ENCODE data around the gene ARRDC4. TPM values are rescaled to one million over a fixed set of nuclear protein-coding genes. Genes with fewer than 3 reads are reported as not detected.

The ARRDC4 gene
- total and polyA plus RNA-seq, 9 of the 15 experiments (the other 6 are each of a cell fraction or from before 2014, with no cell fraction given), result 4.3 to 16.1 (median 14.4) TPM

DNA sequence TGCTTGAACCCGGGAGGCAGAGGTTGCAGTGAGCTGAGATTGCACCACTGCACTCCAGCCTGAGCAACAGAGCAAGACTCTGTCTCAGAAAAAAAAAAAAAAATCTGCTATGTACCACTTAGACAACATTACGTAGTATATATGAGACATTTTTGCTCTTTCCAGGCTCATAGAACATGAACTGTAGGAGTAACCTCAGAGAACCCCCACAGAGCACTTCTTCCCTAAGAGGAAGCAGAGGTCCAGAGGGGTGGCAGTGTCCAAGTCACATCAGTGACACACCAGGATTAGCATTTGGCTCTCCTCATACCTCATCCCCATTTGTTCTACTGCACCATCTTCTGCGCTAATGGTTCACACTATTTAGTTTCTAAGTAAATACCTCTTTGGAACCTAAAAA lies 33.7 kb downstream of the ARRDC4 start:
- TF ChIP-seq DNMT1 (IDR thresholded peaks at IDR 0.05) (no peak), HDAC2 (IDR thresholded peaks at IDR 0.05) (no peak), PML (IDR thresholded peaks at IDR 0.05; ENCODE audit: low read length) (no peak), BDP1 (IDR thresholded peaks at IDR 0.05; ENCODE audit: insufficient read depth, insufficient read length) (no peak), CHD1 (IDR thresholded peaks at IDR 0.05; ENCODE audit: low read length) (no peak)
- TF ChIP-seq, protein P1, sequence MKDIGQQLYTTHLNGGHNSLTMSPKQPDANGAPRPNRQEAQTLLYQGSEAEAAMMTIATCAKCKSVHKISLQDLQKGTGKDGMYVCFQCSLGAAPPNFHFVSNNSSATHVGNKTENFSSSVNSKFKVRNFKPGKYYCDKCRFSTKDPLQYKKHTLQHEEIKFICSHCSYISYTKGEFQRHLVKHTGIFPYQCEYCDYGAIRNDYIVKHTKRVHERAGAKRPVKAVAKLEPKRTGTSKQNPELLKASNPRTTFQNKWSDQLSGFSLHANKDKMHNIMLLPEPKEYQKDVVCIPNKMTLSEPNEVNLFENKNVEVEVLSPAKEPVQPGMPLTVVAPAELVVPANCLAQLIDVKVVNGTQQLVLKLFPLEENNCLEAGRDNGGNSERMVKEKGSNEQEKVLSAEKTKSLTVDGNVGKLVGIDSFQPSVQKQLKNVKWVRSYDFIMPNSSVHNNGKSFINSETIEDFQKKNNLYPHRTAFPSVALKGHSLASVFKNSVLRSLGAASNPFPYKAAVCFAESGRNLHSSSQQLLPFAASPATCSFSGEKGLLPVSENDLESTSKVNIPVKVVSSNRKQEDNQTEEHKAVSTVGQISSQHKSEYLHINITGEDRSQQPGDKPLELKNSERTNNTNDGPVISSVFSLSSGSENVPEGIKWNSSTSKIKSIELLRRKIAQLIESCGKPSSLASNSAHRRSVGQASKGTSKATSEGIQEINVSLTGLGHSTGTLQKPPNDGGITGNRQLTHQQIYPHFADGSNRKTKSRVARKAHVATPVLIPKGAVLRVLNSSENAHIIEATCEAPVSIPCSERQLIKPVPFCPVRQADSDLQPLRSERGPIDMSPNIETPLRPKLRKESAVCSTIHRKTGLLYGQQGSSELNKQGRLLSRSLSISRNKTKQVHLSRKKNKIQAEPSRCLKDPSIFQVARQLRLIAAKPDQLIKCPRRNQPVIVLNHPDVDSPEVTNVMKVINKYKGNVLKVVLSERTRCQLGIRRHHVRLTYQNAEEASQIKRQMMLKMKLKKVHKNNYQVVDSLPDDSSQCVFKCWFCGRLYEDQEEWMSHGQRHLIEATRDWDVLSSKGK (CRISPR knock-in tag; IDR thresholded peaks at IDR 0.05), result no peak
- TF ChIP-seq, protein P2, sequence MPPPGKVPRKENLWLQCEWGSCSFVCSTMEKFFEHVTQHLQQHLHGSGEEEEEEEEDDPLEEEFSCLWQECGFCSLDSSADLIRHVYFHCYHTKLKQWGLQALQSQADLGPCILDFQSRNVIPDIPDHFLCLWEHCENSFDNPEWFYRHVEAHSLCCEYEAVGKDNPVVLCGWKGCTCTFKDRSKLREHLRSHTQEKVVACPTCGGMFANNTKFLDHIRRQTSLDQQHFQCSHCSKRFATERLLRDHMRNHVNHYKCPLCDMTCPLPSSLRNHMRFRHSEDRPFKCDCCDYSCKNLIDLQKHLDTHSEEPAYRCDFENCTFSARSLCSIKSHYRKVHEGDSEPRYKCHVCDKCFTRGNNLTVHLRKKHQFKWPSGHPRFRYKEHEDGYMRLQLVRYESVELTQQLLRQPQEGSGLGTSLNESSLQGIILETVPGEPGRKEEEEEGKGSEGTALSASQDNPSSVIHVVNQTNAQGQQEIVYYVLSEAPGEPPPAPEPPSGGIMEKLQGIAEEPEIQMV (tag; conservative IDR thresholded peaks at IDR 0.05; ENCODE audit: low read depth), result no peak
- TF ChIP-seq, protein P3, sequence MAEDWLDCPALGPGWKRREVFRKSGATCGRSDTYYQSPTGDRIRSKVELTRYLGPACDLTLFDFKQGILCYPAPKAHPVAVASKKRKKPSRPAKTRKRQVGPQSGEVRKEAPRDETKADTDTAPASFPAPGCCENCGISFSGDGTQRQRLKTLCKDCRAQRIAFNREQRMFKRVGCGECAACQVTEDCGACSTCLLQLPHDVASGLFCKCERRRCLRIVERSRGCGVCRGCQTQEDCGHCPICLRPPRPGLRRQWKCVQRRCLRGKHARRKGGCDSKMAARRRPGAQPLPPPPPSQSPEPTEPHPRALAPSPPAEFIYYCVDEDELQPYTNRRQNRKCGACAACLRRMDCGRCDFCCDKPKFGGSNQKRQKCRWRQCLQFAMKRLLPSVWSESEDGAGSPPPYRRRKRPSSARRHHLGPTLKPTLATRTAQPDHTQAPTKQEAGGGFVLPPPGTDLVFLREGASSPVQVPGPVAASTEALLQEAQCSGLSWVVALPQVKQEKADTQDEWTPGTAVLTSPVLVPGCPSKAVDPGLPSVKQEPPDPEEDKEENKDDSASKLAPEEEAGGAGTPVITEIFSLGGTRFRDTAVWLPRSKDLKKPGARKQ (CRISPR knock-in tag; IDR thresholded peaks at IDR 0.05), result no peak
- H3K4me2 ChIP-seq (ENCODE audit: insufficient read depth, low read length), result no peak overlapping the region

More for the DNA sequence above, 33.7 kb downstream of the ARRDC4 start:
- Histone ChIP-seq H3K9ac (ENCODE audit: insufficient read depth in 1 of 2, low read depth in 2 of 2, low read length in 2 of 2) (no peak overlapping the region), H3K9me3 (replicated peaks; ENCODE audit: control insufficient read depth, insufficient read depth, low read depth, low read length) (no peaks in the 10 kb centered on the region), H2AFZ (ENCODE audit: low read depth, low read length) (no peak overlapping the region), H4K20me1 (replicated peaks; ENCODE audit: control insufficient read depth, insufficient read depth, low read length) (no peaks in the 10 kb centered on the region), H3K27ac (ENCODE audit: extremely low read depth, low read depth, low read length) (no peak overlapping the region), H3K27me3 (ENCODE audit: control insufficient read depth in 2 of 2, insufficient read depth in 2 of 2, low read length in 2 of 2) (peaks cover 0 to 13% of the 10 kb centered on the region in 2 experiments; a peak in 1 of 5 replicates), H3K9me1 (ENCODE audit: control insufficient read depth, insufficient read depth, low read length) (no peaks in the 10 kb centered on the region), H3K4me1 (replicated peaks in 1 of 2; ENCODE audit: control insufficient read depth in 2 of 2, insufficient read depth in 2 of 2, low read length in 2 of 2) (no peaks in the 10 kb centered on the region; a peak in 1 of 5 replicates), H3K4me3 (no peak overlapping the region), H3K79me2 (ENCODE audit: control insufficient read depth, insufficient read depth, low read length) (no peaks in the 10 kb centered on the region), H3K36me3 (ENCODE audit: control insufficient read depth, insufficient read depth, low read length) (no peaks in the 10 kb centered on the region)
- no TSS peak for BruUV-seq (replicated peaks)
- FAIRE-seq, result no peak
- POLR2A ChIA-PET, result no interaction called here
- DNase-seq (ENCODE audit: extremely low read depth in 1 of 4, low spot score in 3 of 4), result no peak
- WGBS (ENCODE audit: insufficient coverage, low coverage, missing lambda C conversion rate), result 17% methylated on average over 3 of the region's 3 CpGs
- in situ Hi-C loops (cut with MboI) (no loop called here), intact Hi-C loops (cut with micrococcal nuclease) (loop anchor here (10.0 kb wide), 2 partner anchors 89 to 91 kb away; no protein-coding TSS in a partner anchor)
- CTCF ChIA-PET (ENCODE audit: low intra/inter-chr PET ratio), result no interaction called here
- no peak for ATAC-seq
